Epithelial cell of proximal tubule (primary cell): ENCODE measurements around the gene PARP3. TPM values are rescaled to one million over a fixed set of nuclear protein-coding genes. Genes with fewer than 3 reads are reported as not detected.

Experiments
- DNase-seq: peaks from one replicate; pipeline ENCODE4 v3.0.0-alpha.2; 2011; ENCODE audit warnings: low read depth
- H3K4me3 ChIP-seq: 2 replicates; pipeline ENCODE4 v1.5.1; 2011; ENCODE audit warnings: low read depth, mild to moderate bottlenecking, low read length
- CTCF ChIP-seq: conservative IDR thresholded peaks from 2 replicates; pipeline ENCODE4 v1.5.1; 2012; ENCODE audit warnings: low read depth, mild to moderate bottlenecking, low read length
- total RNA-seq: library from RNA; depleted of rRNA; stranded (reverse); fragments of >200 nt; gene quantifications from 2 replicates; pipeline ENCODE4 v1.2.3, GENCODE V29; 2015

Gene PARP3
- total RNA-seq, 1 donor from 2014 or later, result 18.8 TPM

GRCh38 chr3:51982352-51982837, 40.2 kb downstream of the PARP3 start:
- peak overlapping the region; percentile 79 for H3K4me3 ChIP-seq
- peak; percentile 78 for DNase-seq
- TF ChIP-seq CTCF, result peak; percentile 80

GRCh38 chr3:51982838-51983577, 40.8 kb downstream of the PARP3 start, which contains the start of gene ACY1:
Gene ACY1, plus strand, starts transcription at chr3:51983535. Its CDS starts 530 bp downstream, at chr3:51984065.
- TF ChIP-seq CTCF, result no peak
- H3K4me3 ChIP-seq, result peak within 1 kb of the TSS; percentile 79
- DNase-seq, result no peak

GRCh38 chr3:51983578-51984268, 41.6 kb downstream of the PARP3 start:
- H3K4me3 ChIP-seq, result peak overlapping the region; percentile 79
- no peak for TF ChIP-seq CTCF
- DNase-seq, result no peak

- no peak for DNase-seq
- peak overlapping the region; percentile 79 for H3K4me3 ChIP-seq
- no peak for TF ChIP-seq CTCF
These were observed 42.1 kb downstream of the PARP3 start for GRCh38 chr3:51984269-51984647.

- peak overlapping the region; percentile 79 for H3K4me3 ChIP-seq
- no peak for TF ChIP-seq CTCF
- no peak for DNase-seq
These were observed 42.9 kb downstream of the PARP3 start for GRCh38 chr3:51985063-51985462.

- no peak for TF ChIP-seq CTCF
- no peak for DNase-seq
These were observed 44.1 kb downstream of the PARP3 start for GRCh38 chr3:51986010-51986947.

More at GRCh38 chr3:51986010-51986947, 44.1 kb downstream of the PARP3 start:
- H3K4me3 ChIP-seq, result no peak overlapping the region
